IMR-90 (cell line): ENCODE measurements around the gene TMEM82. TPM values are rescaled to one million over a fixed set of nuclear protein-coding genes. Genes with fewer than 3 reads are reported as not detected.

ENCODE experiments used
- ATAC-seq: fragments of 200-7000 bp; cut with Tn5 transposase; 2 replicates; pipeline ENCODE4 v1.9.1; 2020; ENCODE audit warnings: low read depth, mild to moderate bottlenecking, moderate library complexity
- BruUV-seq: library from RNA; stranded (reverse); fragments of 400-500 nt; replicated peaks from 2 replicates; lab custom pipeline; 2021; lab: Mats Ljungman, UMichigan
- CTCF ChIA-PET: fragments of 300-600 bp; formaldehyde crosslinking; extraction: SDS; loops from one replicate; lab custom pipeline; 2021; ENCODE audit warnings: antibody characterized with exemption; lab: Yijun Ruan, JAX
- POLR2A ChIA-PET: fragments of 300-600 bp; sonication (Branson Sonifier 250); formaldehyde crosslinking; loops from one replicate; lab custom pipeline; 2022; ENCODE audit warnings: antibody characterized with exemption; ENCODE audit not compliant: unreplicated experiment; lab: Charles Lee
- DNase-seq: peaks from one replicate; pipeline ENCODE4 v3.0.0; 2013
- H2AFZ ChIP-seq: replicated peaks from 2 replicates; pipeline ENCODE3; 2013; ENCODE audit warnings: low read length, mild to moderate bottlenecking; ENCODE audit not compliant: poor library complexity
- H2AK5ac ChIP-seq: 2 replicates; pipeline ENCODE4 v1.6.1; 2013; ENCODE audit warnings: low read depth, low read length, inconsistent platforms
- H2AK9ac ChIP-seq: replicated peaks from 2 replicates; pipeline ENCODE3; 2013; ENCODE audit warnings: mild to moderate bottlenecking, low read depth, low read length, moderate library complexity; ENCODE audit not compliant: poor library complexity
- H2BK120ac ChIP-seq: 2 replicates; pipeline ENCODE4 v1.6.1; 2013; ENCODE audit warnings: low read depth, low read length, inconsistent platforms
- H2BK15ac ChIP-seq: 3 replicates; pipeline ENCODE4 v1.6.1; 2013; ENCODE audit warnings: low read depth, low read length, inconsistent platforms
- H2BK20ac ChIP-seq: 2 replicates; pipeline ENCODE4 v1.6.1; 2013; ENCODE audit warnings: low read depth, mild to moderate bottlenecking, inconsistent platforms, low read length, moderate library complexity
- H2BK5ac ChIP-seq: 2 replicates; pipeline ENCODE4 v1.6.1; 2013; ENCODE audit warnings: mild to moderate bottlenecking, low read depth, low read length, inconsistent platforms; ENCODE audit not compliant: poor library complexity, severe bottlenecking
- H3K14ac ChIP-seq: replicated peaks from 2 replicates; pipeline ENCODE4 v1.6.1; 2013; ENCODE audit warnings: low read depth, low read length, inconsistent platforms
- H3K18ac ChIP-seq: 2 replicates; pipeline ENCODE4 v1.6.1; 2013; ENCODE audit warnings: low read depth, low read length, control low read depth
- H3K23ac ChIP-seq: 2 replicates; pipeline ENCODE4 v1.6.1; 2013; ENCODE audit warnings: low read depth, low read length, inconsistent platforms
- H3K27ac ChIP-seq: 2 replicates; pipeline ENCODE4 v1.5.1; 2013; ENCODE audit warnings: mild to moderate bottlenecking, control low read depth, low read length; ENCODE audit not compliant: insufficient read depth
- H3K27me3 ChIP-seq: 2 replicates; pipeline ENCODE4 v1.6.1; 2013; ENCODE audit warnings: low read length; ENCODE audit not compliant: control insufficient read depth, insufficient read depth
- H3K36me3 ChIP-seq: 2 replicates; pipeline ENCODE4 v1.6.1; 2013; ENCODE audit warnings: low read length, mixed read lengths; ENCODE audit not compliant: control insufficient read depth, insufficient read depth
- H3K4ac ChIP-seq: 2 replicates; pipeline ENCODE4 v1.6.1; 2013; ENCODE audit warnings: low read depth, low read length, inconsistent platforms
- H3K4me1 ChIP-seq: 2 replicates; pipeline ENCODE4 v1.6.1; 2013; ENCODE audit warnings: low read length, mixed read lengths; ENCODE audit not compliant: control insufficient read depth, insufficient read depth
- H3K4me2 ChIP-seq: 2 replicates; pipeline ENCODE4 v1.6.1; 2013; ENCODE audit warnings: low read depth, mild to moderate bottlenecking, control low read depth, low read length, moderate library complexity
- H3K4me3 ChIP-seq: 2 replicates; pipeline ENCODE4 v1.5.1; 2013; ENCODE audit warnings: low read depth, mild to moderate bottlenecking, control low read depth, low read length, moderate library complexity; ENCODE audit not compliant: insufficient read depth
- H3K56ac ChIP-seq: 2 replicates; pipeline ENCODE4 v1.6.1; 2013; ENCODE audit warnings: low read length, inconsistent platforms; ENCODE audit not compliant: insufficient read depth; ENCODE audit errors: extremely low read depth
- H3K79me1 ChIP-seq, 2 experiments: 2 replicates each; pipeline ENCODE4 v1.6.1; 2013; ENCODE audit warnings: low read length in 2 of 2, inconsistent platforms in 1 of 2, low read depth in 1 of 2
- H3K9ac ChIP-seq: 2 replicates; pipeline ENCODE4 v1.6.1; 2013; ENCODE audit warnings: low read depth, low read length, control low read depth
- H3K9me1 ChIP-seq: 2 replicates; pipeline ENCODE4 v1.6.1; 2013; ENCODE audit warnings: low read length, inconsistent platforms; ENCODE audit not compliant: insufficient read depth
- H3K9me3 ChIP-seq: 2 replicates; pipeline ENCODE4 v1.6.1; 2013; ENCODE audit warnings: low read length; ENCODE audit not compliant: control insufficient read depth, insufficient read depth
- H4K20me1 ChIP-seq: 2 replicates; pipeline ENCODE4 v1.6.1; 2013; ENCODE audit warnings: low read length, inconsistent platforms; ENCODE audit not compliant: insufficient read depth
- H4K5ac ChIP-seq: 2 replicates; pipeline ENCODE4 v1.6.1; 2013; ENCODE audit warnings: mild to moderate bottlenecking, low read depth, low read length, control low read depth
- H4K8ac ChIP-seq, 2 experiments: 2 replicates each; pipeline ENCODE4 v1.6.1; 2013; ENCODE audit warnings: low read depth in 2 of 2, low read length in 2 of 2, control low read depth in 1 of 2, inconsistent platforms in 1 of 2
- H4K91ac ChIP-seq: 2 replicates; pipeline ENCODE4 v1.6.1; 2013; ENCODE audit warnings: low read depth, low read length, inconsistent platforms; ENCODE audit not compliant: insufficient read depth
- BHLHE40 ChIP-seq: fragments of 150-350 bp; IDR thresholded peaks from 2 replicates; pipeline ENCODE4 v1.6.1; 2016; ENCODE audit warnings: mild to moderate bottlenecking, low read depth, low read length
- CEBPB ChIP-seq: IDR thresholded peaks from 2 replicates; pipeline ENCODE4 v1.6.1; 2012; ENCODE audit warnings: low read depth, low read length, improper control_type of control experiment
- CHD1 ChIP-seq: IDR thresholded peaks from 2 replicates; pipeline ENCODE4 v1.6.1; 2012; ENCODE audit warnings: low read depth, low read length, improper control_type of control experiment
- CTCF ChIP-seq: conservative IDR thresholded peaks from 2 replicates; pipeline ENCODE4 v1.5.1; 2012; ENCODE audit warnings: mild to moderate bottlenecking, low read depth, low read length, improper control_type of control experiment
- FOS ChIP-seq: fragments of 150-350 bp; IDR thresholded peaks from 2 replicates; pipeline ENCODE4 v1.6.1; 2016; ENCODE audit warnings: low read depth, low read length
- MAFK ChIP-seq: IDR thresholded peaks from 2 replicates; pipeline ENCODE4 v1.6.1; 2012; ENCODE audit warnings: low read depth, low read length, improper control_type of control experiment
- MAZ ChIP-seq: IDR thresholded peaks from 2 replicates; pipeline ENCODE4 v1.6.1; 2012; ENCODE audit warnings: low read depth, mild to moderate bottlenecking, low read length, improper control_type of control experiment, moderate library complexity, borderline replicate concordance
- MXI1 ChIP-seq: IDR thresholded peaks from 2 replicates; pipeline ENCODE4 v1.6.1; 2012; ENCODE audit warnings: low read depth, mild to moderate bottlenecking, low read length, moderate library complexity, borderline replicate concordance
- NFE2L2 ChIP-seq: fragments of 150-350 bp; IDR thresholded peaks from 2 replicates; pipeline ENCODE4 v1.6.1; 2016; ENCODE audit warnings: low read depth, mild to moderate bottlenecking, low read length
- POLR2A ChIP-seq: IDR thresholded peaks from 2 replicates; pipeline ENCODE4 v1.6.1; 2012; ENCODE audit warnings: mild to moderate bottlenecking, low read depth, low read length
- RAD21 ChIP-seq: IDR thresholded peaks from 2 replicates; pipeline ENCODE4 v1.6.1; 2012; ENCODE audit warnings: low read length, improper control_type of control experiment
- RCOR1 ChIP-seq: IDR thresholded peaks from 2 replicates; pipeline ENCODE4 v1.6.1; 2012; ENCODE audit warnings: mild to moderate bottlenecking, low read length, improper control_type of control experiment; ENCODE audit not compliant: insufficient replicate concordance
- RFX5 ChIP-seq: IDR thresholded peaks from 2 replicates; pipeline ENCODE4 v1.8.0; 2012; ENCODE audit warnings: low read depth, mild to moderate bottlenecking, low read length, moderate library complexity
- SMC3 ChIP-seq: fragments of 150-350 bp; IDR thresholded peaks from 2 replicates; pipeline ENCODE4 v1.6.1; 2016; ENCODE audit warnings: low read depth, mild to moderate bottlenecking, antibody characterized with exemption, low read length, moderate library complexity
- USF2 ChIP-seq: fragments of 150-350 bp; IDR thresholded peaks from 2 replicates; pipeline ENCODE4 v1.6.1; 2017; ENCODE audit warnings: mild to moderate bottlenecking, antibody characterized with exemption, low read length, low read depth
- WGBS, 2 experiments: methylation state at CpG; one replicate each; pipeline versions ENCODE4 v1.1.5 to v1.1.7; 2013; ENCODE audit warnings: missing lambda C conversion rate in 2 of 2; ENCODE audit not compliant: insufficient read length in 1 of 2; ENCODE audit errors: extremely low coverage in 2 of 2; 5-methylcytosine and 5-hydroxymethylcytosine counted together
- dilution Hi-C: fragments of 300-500 bp; cut with HindIII; formaldehyde crosslinking; loops from one replicate; pipeline ENCODE4 v1.14.3; 2018; ENCODE audit warnings: low sequenced_read_pairs; ENCODE audit not compliant: unreplicated experiment
- in situ Hi-C: fragments of 300-500 bp; cut with MboI; formaldehyde crosslinking; loops from 3 replicates; pipeline ENCODE4 v1.14.3; 2019; ENCODE audit warnings: low sequenced_read_pairs, inconsistent platforms, mixed read lengths
- intact Hi-C: fragments of 100-400 bp; cut with micrococcal nuclease; formaldehyde crosslinking; loops from 2 replicates; pipeline ENCODE4 v1.10.0; 2022
- polyA plus RNA-seq, 3 experiments: library from polyadenylated mRNA; depleted of rRNA; stranded (reverse); fragments of >200 nt; gene quantifications; 2 replicates each; pipeline ENCODE4 v1.2.3, GENCODE V29; 2012; ENCODE audit warnings: low replicate concordance in 1 of 3
- total RNA-seq: library from RNA; depleted of rRNA; stranded (reverse); fragments of >200 nt; gene quantifications from 2 replicates; pipeline ENCODE4 v1.2.3, GENCODE V29; 2012
- TF ChIP-seq, protein P1 (sequence below): fragments of 150-350 bp; IDR thresholded peaks from 2 replicates; pipeline ENCODE4 v1.6.1; 2016; ENCODE audit warnings: low read depth, mild to moderate bottlenecking, low read length, moderate library complexity, borderline replicate concordance

TMEM82 gene
- total and polyA plus RNA-seq, 2 of the 4 experiments (the other 2 are of a cell fraction), result not detected

- dilution Hi-C loops, result no loop called here
Observed at GRCh38 chr1:15727021-15727420, 15.3 kb upstream of the TMEM82 start.

More at GRCh38 chr1:15727021-15727420, 15.3 kb upstream of the TMEM82 start:
- Histone ChIP-seq H3K36me3 (peaks cover 78% of the 10 kb centered on the region), H3K23ac (no peak overlapping the region), H3K9me1 (no peaks in the 10 kb centered on the region), H2AK5ac (no peak overlapping the region), H2BK15ac (no peak overlapping the region), H2BK20ac (no peak overlapping the region), H3K9me3 (no peaks in the 10 kb centered on the region), H3K56ac (no peak overlapping the region), H3K4me1 (no peaks in the 10 kb centered on the region), H3K4me2 (no peak overlapping the region), H3K79me1 (peaks cover 3% of the 10 kb centered on the region in 2 experiments; a peak in 2 of 4 replicates), H3K18ac (no peak overlapping the region), H2AK9ac (peak overlapping the region; percentile 70), H2BK120ac (no peak overlapping the region), H2AFZ (no peak overlapping the region), H2BK5ac (no peak overlapping the region), H4K5ac (no peak overlapping the region), H4K20me1 (no peaks in the 10 kb centered on the region), H3K27me3 (no peaks in the 10 kb centered on the region), H4K8ac (no peak overlapping the region), H3K9ac (no peak overlapping the region), H3K4ac (no peak overlapping the region), H3K27ac (no peak overlapping the region), H3K4me3 (no peak overlapping the region), H3K14ac (no peak overlapping the region), H4K91ac (no peak overlapping the region)
- ATAC-seq (no peak), DNase-seq (no peak)
- BruUV-seq, result no TSS peak
- ChIA-PET POLR2A (no interaction called here), CTCF (no interaction called here)
- intact Hi-C loops, result no loop called here
- in situ Hi-C loops, result no loop called here
- TF ChIP-seq, protein P1, sequence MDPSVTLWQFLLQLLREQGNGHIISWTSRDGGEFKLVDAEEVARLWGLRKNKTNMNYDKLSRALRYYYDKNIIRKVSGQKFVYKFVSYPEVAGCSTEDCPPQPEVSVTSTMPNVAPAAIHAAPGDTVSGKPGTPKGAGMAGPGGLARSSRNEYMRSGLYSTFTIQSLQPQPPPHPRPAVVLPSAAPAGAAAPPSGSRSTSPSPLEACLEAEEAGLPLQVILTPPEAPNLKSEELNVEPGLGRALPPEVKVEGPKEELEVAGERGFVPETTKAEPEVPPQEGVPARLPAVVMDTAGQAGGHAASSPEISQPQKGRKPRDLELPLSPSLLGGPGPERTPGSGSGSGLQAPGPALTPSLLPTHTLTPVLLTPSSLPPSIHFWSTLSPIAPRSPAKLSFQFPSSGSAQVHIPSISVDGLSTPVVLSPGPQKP, result no peak
- TF ChIP-seq NFE2L2 (no peak), POLR2A (no peak), MXI1 (no peak), RCOR1 (no peak), CTCF (no peak), CHD1 (no peak), CEBPB (no peak), MAZ (no peak), SMC3 (no peak), BHLHE40 (no peak), RFX5 (no peak), USF2 (no peak), RAD21 (no peak), FOS (no peak), MAFK (no peak)
- 100% methylated on average over 2 of the region's 21 CpGs; no CpG with 5 or more reads in 1 of the 2 experiments for WGBS, 2 experiments
